ENCODE data around the gene ADARB1.

Gene ADARB1

DNA sequence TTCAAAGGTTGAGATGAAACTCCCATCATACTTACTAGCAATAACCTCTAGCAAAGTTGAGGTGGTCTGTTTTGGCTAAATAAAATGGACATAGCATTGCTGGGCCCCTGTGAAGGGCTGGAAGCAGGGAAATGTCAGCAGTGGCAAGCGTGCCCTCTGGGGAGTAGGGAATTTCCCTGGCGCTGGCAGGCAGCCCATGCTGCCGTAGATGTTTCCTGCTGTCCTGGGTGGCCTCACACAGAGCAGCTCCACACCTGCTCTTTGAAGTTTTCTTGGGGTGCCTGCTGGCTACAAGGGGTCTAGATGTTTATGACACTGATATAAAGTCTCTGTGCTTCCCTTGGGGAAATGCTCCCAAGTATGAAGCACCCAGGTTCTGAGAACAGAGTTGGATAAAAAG is 30.2 kb downstream of the ADARB1 start:
- H3K4me3 ChIP-seq (ENCODE audit: low read depth, low read length): no peak overlapping the region
- in situ Hi-C loops (cut with HindIII; ENCODE audit: low sequenced_read_pairs): no loop called here
- DNase-seq (ENCODE audit: low read depth): no peak
- TF ChIP-seq, protein P1, sequence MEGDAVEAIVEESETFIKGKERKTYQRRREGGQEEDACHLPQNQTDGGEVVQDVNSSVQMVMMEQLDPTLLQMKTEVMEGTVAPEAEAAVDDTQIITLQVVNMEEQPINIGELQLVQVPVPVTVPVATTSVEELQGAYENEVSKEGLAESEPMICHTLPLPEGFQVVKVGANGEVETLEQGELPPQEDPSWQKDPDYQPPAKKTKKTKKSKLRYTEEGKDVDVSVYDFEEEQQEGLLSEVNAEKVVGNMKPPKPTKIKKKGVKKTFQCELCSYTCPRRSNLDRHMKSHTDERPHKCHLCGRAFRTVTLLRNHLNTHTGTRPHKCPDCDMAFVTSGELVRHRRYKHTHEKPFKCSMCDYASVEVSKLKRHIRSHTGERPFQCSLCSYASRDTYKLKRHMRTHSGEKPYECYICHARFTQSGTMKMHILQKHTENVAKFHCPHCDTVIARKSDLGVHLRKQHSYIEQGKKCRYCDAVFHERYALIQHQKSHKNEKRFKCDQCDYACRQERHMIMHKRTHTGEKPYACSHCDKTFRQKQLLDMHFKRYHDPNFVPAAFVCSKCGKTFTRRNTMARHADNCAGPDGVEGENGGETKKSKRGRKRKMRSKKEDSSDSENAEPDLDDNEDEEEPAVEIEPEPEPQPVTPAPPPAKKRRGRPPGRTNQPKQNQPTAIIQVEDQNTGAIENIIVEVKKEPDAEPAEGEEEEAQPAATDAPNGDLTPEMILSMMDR (IDR thresholded peaks at IDR 0.05; ENCODE audit: low read depth, low read length, missing control alignments): no peak

DNA sequence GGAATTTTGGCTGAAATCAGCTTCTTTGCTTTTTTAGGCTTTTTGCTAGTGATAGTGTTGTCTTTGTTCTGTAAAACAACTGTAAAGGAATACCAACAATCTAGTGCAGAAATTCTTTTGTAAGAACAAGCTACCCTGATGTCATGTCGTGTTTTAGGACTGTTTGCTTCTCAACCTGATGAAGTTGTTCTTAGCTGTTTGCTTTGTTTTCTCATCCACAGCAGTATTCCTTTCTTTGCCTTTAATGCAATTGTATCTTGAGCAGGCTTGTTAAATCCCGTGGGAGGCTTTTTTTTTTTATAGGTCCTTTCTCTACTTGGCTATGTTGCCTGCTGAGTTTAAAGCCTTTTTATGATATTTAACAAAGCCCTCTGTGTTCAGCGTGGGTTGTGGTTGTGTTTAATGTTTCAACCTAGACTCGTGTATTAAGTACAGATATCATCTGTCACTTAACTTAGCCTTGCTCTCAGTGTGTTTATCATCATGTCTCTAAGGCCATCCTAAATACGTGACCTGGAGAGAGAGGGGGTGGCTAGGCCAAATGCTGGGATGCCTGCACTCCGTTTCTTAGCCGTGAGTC is 31.6 kb downstream of the ADARB1 start:
- no peak for DNase-seq (ENCODE audit: low read depth)
- in situ Hi-C loops (cut with HindIII; ENCODE audit: low sequenced_read_pairs): no loop called here
- TF ChIP-seq, protein P1 (IDR thresholded peaks at IDR 0.05; ENCODE audit: low read depth, low read length, missing control alignments): no peak
- no peak overlapping the region for H3K4me3 ChIP-seq (ENCODE audit: low read depth, low read length)

DNA sequence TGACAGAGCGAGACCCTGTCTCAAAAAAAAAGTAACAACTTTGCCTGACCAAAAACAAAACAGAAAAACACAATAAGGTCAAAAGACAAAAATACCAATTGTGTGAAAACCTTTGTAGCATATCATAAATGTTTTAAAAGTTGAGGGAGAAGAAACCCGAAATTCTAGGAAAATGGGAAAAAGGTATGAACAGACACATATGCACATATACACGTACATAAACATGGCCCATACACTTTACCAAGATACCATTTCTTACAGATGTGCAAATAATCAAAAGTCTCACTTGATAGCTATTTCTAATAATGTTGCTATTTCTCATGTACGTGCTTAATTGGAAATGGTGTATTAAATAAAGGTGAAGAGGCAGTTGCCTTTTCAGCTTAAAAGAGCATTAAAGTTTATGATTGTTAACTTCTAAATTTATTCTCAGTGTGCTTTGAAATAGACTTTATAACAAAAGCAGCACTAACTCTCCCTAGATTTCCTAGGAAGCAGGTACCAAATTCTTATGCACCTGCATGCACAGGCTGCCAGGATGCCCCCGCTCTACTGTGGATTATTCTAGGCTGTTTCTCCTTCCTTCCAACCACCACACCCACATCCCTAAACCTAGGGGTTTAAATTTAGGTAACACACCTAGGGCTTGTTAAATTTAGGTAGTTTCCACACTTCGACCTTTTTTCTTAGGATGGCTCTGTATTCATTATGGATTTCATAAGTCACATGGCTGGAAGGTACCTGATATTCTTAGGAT is 33.8 kb downstream of the ADARB1 start:
- DNase-seq (ENCODE audit: low read depth): no peak
- TF ChIP-seq, protein P1 (IDR thresholded peaks at IDR 0.05; ENCODE audit: low read depth, low read length, missing control alignments): no peak
- in situ Hi-C loops (cut with HindIII; ENCODE audit: low sequenced_read_pairs): no loop called here
- no peak overlapping the region for H3K4me3 ChIP-seq (ENCODE audit: low read depth, low read length)

DNA sequence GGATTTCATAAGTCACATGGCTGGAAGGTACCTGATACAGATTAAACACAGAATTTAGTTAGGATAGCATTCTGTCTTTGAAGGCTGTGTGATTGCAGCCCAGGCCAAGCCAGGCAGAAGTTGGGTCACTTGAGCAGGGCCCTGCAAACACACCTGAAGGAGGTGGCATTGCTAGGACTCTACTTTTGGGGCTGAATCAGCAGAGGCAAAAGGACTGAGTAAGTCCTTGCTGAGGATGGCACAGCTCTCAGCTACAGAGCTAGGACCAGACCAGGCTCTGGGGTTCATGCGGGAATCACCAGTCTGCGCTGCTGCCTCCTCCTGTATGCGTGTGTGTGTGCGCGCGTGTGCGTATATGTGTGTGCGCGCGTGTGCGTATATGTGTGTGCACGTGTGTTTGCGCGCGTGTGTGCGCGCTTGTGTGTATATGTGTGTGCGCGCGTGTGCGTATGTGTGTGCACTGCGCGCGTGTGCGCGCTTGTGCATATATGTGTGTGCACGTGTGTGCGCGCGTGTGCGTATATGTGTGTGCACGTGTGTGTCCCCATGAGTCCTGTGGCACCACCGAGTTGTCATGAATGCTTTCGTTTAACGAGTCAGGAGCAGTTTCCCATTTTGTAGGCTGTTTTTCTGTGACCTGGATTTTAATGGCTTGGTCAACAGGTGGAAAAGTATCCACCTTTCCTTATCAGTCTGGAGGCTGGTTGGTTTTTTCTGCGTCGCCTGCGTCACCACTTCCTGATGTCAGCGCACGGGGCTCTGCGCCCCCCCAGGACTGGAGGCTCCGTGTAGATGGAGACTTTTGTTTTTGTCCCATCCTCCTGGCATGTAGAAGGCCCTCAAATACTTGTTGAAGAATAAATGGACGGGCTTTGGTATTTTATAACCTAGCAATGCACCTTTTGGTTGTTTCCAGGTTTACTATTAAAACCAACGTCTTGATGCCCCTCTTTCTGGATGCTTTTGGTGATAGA is 34.7 kb downstream of the ADARB1 start:
- in situ Hi-C loops (cut with HindIII; ENCODE audit: low sequenced_read_pairs): no loop called here
- TF ChIP-seq, protein P1 (IDR thresholded peaks at IDR 0.05; ENCODE audit: low read depth, low read length, missing control alignments): no peak
- H3K4me3 ChIP-seq (ENCODE audit: low read depth, low read length): no peak overlapping the region
- DNase-seq (ENCODE audit: low read depth): no peak

DNA sequence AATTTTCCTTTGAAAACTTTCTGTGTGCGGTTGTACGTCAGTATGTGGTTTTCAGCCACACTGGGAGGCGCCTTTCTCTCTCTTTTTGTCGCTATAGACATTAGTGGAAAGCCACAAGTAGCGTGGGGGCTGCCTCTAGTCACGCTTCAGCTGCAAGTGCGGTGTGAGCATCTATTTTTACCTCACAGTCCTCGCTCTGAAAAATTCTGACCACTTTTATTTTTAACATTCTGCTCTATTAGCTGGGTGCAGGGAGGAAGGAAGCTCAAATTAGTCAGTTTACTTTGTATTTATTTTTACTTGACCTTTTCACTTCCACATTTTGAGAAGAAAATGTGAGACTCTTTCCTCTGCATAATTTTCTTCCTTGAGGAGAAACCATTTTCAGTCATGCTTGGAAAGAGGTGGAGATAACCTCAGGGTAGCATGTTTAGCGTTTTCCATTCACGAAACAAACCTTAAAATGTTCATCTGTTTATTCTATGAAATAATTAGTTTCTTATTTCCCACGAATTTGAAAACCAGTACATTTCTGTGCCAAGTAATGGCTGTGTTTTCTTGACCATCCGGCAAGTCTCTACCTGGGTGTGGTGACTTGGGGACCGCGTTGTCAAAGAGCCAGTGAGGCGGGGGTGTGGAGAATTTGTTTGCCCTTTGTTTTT is 35.6 kb downstream of the ADARB1 start:
- no peak overlapping the region for H3K4me3 ChIP-seq (ENCODE audit: low read depth, low read length)
- in situ Hi-C loops (cut with HindIII; ENCODE audit: low sequenced_read_pairs): no loop called here
- TF ChIP-seq, protein P1 (IDR thresholded peaks at IDR 0.05; ENCODE audit: low read depth, low read length, missing control alignments): no peak
- no peak for DNase-seq (ENCODE audit: low read depth)

Data from astrocyte of the cerebellum (primary cell).